B cell (primary cell): ENCODE results near the gene CGB1.

ENCODE experiments used
- CTCF ChIP-seq: fragments of 200-600 bp; IDR thresholded peaks from one replicate; pipeline ENCODE4 v1.8.0; 2022; ENCODE audit warnings: antibody characterized with exemption, mild to moderate bottlenecking
- EZH2 ChIP-seq: IDR thresholded peaks from 2 replicates; pipeline ENCODE4 v1.6.1; 2012; ENCODE audit warnings: borderline replicate concordance, low read depth, mild to moderate bottlenecking, moderate library complexity, low read length; ENCODE audit not compliant: insufficient read depth, poor library complexity, severe bottlenecking

- TF ChIP-seq EZH2 (no peak), CTCF (no peak)
These were observed 21.9 kb upstream of the CGB1 start for GRCh38 chr19:49058562-49058961.
